ENCODE data around the gene CPAMD8.
A peak's percentile ranks its signal among the peaks of the same experiment; 100 is the strongest.

The CPAMD8 gene

DNA sequence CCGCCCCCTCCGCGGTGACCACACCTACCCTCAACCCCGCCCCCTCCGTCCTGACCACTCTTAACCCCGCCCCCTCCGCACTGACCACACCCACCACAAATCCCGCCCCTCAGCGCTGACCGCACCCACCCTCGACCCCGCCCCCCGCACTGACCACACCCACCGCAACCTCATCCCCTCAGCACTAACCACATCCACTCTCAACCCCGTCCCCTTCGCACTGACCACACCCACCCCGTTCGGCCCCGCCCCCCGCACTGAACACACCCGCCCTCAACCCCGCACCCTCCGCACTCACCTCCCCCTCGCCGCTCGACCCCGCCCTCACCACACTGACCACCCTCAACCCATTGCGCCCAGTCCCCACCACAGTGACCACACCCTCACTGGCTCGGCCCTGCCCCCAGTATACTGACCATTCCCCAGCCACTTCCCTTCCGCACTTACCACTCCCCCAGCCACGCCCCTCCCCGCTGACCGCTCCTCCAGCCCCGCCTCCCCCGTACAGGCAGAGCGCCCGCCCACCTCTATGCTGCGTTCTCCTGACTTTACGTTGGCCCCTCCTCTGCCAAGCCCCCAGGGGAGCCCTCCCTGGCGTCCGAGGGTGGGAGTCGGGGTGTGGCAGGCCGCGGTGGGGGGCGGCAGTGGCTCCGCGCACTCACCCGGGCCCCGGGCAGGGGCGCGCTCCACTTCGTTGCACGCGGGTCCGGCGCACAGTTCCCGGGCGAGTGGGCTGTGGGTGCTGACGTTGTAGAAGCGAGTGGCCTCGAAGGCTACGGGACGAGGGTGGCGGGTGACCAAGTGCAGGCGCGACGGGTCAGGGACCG, 129.4 kb downstream of the CPAMD8 start:
- H3K27me3 ChIP-seq (ENCODE audit: control insufficient read depth in 2 of 2, insufficient read depth in 2 of 2, low read length in 2 of 2), result no peaks in the 10 kb centered on the region
- no peaks in the 10 kb centered on the region for H3K9me3 ChIP-seq (ENCODE audit: control insufficient read depth in 2 of 2, low read length in 2 of 2)
- H3K27ac ChIP-seq (ENCODE audit: low read depth in 2 of 2, low read length in 2 of 2), result peak overlapping the region; percentile 78 to 87
- no peaks in the 10 kb centered on the region for H3K36me3 ChIP-seq (ENCODE audit: control insufficient read depth in 2 of 2, insufficient read depth in 2 of 2, low read length in 2 of 2)
- H3K9ac ChIP-seq (ENCODE audit: low read depth in 1 of 2, low read length in 2 of 2), result peak overlapping the region; percentile 24 to 69
- H3K4me1 ChIP-seq (ENCODE audit: control insufficient read depth in 2 of 2, insufficient read depth in 2 of 2, low read length in 2 of 2), result peaks cover 10 to 14% of the 10 kb centered on the region in 2 donors
- peak overlapping the region; percentile 57 to 66 for H3K4me3 ChIP-seq (ENCODE audit: low read length in 2 of 2)

DNA sequence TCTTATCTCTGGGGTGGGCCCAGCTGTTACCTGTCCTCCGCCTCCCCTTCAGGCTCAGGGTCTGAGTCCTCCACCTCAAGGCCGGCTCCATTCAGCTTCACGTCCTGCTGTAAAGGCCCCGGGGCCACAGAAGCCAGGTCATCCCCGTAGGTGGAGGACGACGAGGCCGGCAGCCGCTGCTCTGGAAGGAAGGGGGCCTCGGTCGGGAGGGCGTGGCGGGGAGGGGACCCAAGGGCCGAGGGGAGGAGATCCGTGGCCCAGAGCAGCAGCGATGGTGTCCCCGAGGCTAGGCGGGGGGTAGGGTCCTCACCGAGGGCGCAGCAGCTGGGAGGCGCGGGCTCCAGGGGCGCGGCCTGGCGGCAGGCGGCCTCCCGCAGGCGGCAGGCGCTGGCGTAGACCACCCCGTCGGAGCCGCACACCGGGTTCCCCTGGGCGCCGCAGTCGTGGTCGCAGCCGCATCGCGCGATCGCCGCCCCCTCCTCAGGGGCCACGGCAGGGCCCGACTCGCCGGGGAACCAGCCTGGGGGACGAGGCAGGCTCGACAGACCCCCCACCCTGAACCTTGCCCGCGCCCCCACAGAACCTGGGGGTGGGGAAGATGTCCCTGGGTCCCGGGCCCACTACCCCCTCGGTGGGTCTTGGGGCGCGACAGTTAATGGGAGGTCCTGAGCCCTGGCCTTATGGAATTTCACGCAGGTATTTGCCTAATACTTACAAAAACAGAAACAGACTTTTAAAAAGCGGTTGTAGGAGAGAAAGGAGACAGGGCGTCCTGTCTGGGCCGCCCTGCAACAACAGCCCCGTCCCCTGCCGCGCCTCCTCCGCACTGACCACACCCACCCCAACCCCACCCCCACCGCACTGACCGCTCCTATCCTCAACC, 130.2 kb downstream of the CPAMD8 start:
- peaks cover 12 to 14% of the 10 kb centered on the region in 2 donors for H3K4me1 ChIP-seq (ENCODE audit: control insufficient read depth in 2 of 2, insufficient read depth in 2 of 2, low read length in 2 of 2)
- H3K36me3 ChIP-seq (ENCODE audit: control insufficient read depth in 2 of 2, insufficient read depth in 2 of 2, low read length in 2 of 2), result no peaks in the 10 kb centered on the region
- H3K9me3 ChIP-seq (ENCODE audit: control insufficient read depth in 2 of 2, low read length in 2 of 2), result no peaks in the 10 kb centered on the region
- H3K27ac ChIP-seq (ENCODE audit: low read depth in 2 of 2, low read length in 2 of 2), result peak overlapping the region; percentile 76 to 84
- H3K4me3 ChIP-seq (ENCODE audit: low read length in 2 of 2), result peak overlapping the region; percentile 63 to 66
- H3K9ac ChIP-seq (ENCODE audit: low read depth in 1 of 2, low read length in 2 of 2), result peak overlapping the region; percentile 47 to 76
- no peaks in the 10 kb centered on the region for H3K27me3 ChIP-seq (ENCODE audit: control insufficient read depth in 2 of 2, insufficient read depth in 2 of 2, low read length in 2 of 2)

DNA sequence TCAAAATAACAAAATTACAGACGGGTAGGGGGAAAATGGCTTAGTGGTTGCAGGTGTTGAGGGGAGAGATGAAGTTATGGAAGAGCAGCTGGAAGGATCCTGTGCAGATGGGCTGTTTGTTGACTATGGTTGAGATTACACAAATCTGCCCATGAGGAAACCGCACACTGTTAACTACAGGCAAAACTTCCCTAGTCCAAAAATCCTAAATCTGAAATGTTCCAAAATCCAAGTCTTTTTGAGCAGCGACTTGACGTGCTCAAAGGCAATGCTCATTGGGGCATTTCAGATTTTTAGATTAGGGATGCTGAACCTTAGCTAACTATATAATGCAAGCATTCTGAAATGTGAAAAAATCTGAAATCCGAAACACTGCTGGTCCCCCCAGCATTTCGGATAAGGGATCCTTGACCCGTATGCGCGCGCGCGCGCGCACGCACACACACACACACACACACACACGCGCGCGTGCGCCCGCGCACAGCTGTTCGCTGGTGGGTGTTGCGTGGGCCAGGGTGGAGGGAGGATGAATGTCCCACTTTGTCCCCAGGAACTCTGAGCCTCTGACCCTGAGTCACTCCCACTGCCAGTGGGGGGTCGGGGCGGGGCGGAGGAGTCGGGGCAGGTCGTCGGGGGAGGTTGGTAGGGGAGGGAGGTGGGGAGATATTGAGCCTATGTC, 131.0 kb downstream of the CPAMD8 start:
- Histone ChIP-seq H3K4me1 (ENCODE audit: control insufficient read depth in 2 of 2, insufficient read depth in 2 of 2, low read length in 2 of 2) (peaks cover 12 to 14% of the 10 kb centered on the region in 2 donors), H3K9me3 (ENCODE audit: control insufficient read depth in 2 of 2, low read length in 2 of 2) (no peaks in the 10 kb centered on the region), H3K9ac (ENCODE audit: low read depth in 1 of 2, low read length in 2 of 2) (no peak overlapping the region), H3K27ac (ENCODE audit: low read depth in 2 of 2, low read length in 2 of 2) (peak overlapping the region; percentile 76 to 84), H3K4me3 (ENCODE audit: low read length in 2 of 2) (peak overlapping the region; percentile 52 to 66), H3K36me3 (ENCODE audit: control insufficient read depth in 2 of 2, insufficient read depth in 2 of 2, low read length in 2 of 2) (no peaks in the 10 kb centered on the region), H3K27me3 (ENCODE audit: control insufficient read depth in 2 of 2, insufficient read depth in 2 of 2, low read length in 2 of 2) (no peaks in the 10 kb centered on the region)

DNA sequence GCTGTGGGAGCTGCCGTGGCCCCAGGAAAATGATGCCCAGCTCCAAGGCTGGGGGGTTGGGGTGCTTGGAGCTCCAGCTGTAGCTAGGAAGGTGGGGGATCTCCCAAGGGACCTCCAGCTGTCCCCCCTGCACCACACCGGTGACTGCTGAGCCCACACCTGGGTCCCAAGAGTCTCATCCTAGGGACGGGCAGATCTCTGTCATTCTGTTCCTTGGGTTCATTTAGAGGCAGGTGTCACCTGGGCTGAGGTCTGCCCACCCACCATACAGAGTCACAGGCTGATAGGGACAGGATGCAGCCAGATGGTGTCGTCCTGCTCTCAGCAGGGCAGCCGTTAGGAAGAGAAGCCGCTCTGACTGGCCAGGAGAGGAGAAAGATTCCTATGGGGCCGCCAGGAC, 132.5 kb downstream of the CPAMD8 start:
- Histone ChIP-seq H3K9me3 (ENCODE audit: control insufficient read depth in 2 of 2, low read length in 2 of 2) (no peaks in the 10 kb centered on the region), H3K36me3 (ENCODE audit: control insufficient read depth in 2 of 2, insufficient read depth in 2 of 2, low read length in 2 of 2) (no peaks in the 10 kb centered on the region), H3K4me3 (ENCODE audit: low read length in 2 of 2) (no peak overlapping the region), H3K27me3 (ENCODE audit: control insufficient read depth in 2 of 2, insufficient read depth in 2 of 2, low read length in 2 of 2) (no peaks in the 10 kb centered on the region), H3K4me1 (ENCODE audit: control insufficient read depth in 2 of 2, insufficient read depth in 2 of 2, low read length in 2 of 2) (peaks cover 12 to 14% of the 10 kb centered on the region in 2 donors), H3K9ac (ENCODE audit: low read depth in 1 of 2, low read length in 2 of 2) (no peak overlapping the region), H3K27ac (ENCODE audit: low read depth in 2 of 2, low read length in 2 of 2) (peak overlapping the region in 1 of 2 donors; percentile 52)

DNA sequence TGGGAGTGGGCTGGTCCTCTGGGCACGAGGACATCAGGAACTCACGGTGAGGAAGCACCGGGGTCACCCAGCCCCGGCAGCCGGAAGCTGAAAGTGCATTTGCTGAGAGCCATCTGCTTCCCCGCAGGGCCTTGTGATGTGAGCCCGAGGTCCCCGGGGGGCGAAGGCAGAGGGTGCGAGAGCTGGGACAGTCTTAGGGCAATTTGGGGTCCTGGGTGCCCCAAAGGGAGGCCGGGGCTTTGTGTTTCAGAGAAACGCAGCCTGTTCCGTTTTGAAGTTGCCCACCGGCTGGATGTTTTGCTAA, 133.0 kb downstream of the CPAMD8 start:
- no peaks in the 10 kb centered on the region for H3K36me3 ChIP-seq (ENCODE audit: control insufficient read depth in 2 of 2, insufficient read depth in 2 of 2, low read length in 2 of 2)
- no peaks in the 10 kb centered on the region for H3K27me3 ChIP-seq (ENCODE audit: control insufficient read depth in 2 of 2, insufficient read depth in 2 of 2, low read length in 2 of 2)
- no peaks in the 10 kb centered on the region for H3K9me3 ChIP-seq (ENCODE audit: control insufficient read depth in 2 of 2, low read length in 2 of 2)
- no peak overlapping the region for H3K4me3 ChIP-seq (ENCODE audit: low read length in 2 of 2)
- H3K9ac ChIP-seq (ENCODE audit: low read depth in 1 of 2, low read length in 2 of 2), result no peak overlapping the region
- peaks cover 12 to 14% of the 10 kb centered on the region in 2 donors for H3K4me1 ChIP-seq (ENCODE audit: control insufficient read depth in 2 of 2, insufficient read depth in 2 of 2, low read length in 2 of 2)
- peak overlapping the region; percentile 7 to 52 for H3K27ac ChIP-seq (ENCODE audit: low read depth in 2 of 2, low read length in 2 of 2)

DNA sequence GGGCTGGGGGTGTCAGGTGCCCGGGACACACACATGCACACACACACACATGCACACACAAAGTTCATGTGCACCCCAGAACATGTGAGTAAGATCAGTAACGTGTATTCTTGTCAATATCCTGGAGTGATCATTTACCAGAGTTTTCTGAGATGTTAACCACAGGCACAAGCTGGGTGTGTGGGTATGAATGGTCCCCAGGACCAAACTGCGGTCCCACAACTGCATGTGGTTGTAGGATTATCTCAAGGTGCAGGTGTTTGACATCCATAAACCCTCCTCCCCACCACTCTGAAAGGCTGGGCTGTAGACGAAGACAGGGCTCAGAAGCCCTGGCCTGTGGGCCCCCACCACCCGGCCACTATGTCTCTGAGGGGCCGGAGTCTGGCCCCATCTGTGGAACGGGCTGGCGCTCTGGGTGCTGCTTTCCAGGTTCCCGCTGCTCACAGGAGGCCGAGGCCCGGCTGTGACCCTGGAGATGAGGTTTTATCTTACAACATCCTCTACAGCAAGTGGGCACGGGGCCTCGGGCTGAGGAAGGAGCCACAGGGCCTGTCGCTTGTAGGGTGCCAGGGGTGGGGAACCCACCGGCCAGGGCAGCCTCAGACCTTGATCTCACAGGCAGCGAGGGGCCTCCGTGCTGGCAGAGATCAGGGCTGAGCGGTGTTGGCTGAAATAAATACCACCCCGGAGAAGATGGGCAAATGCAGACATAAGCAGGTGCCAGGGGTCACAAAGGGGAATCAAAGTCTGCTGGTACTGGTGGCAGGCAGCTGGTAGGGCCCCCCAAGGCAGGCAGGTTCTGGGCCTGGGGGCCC, 133.5 kb downstream of the CPAMD8 start:
- Histone ChIP-seq H3K4me3 (ENCODE audit: low read length in 2 of 2) (no peak overlapping the region), H3K27ac (ENCODE audit: low read depth in 2 of 2, low read length in 2 of 2) (peak overlapping the region; percentile 7 to 52), H3K36me3 (ENCODE audit: control insufficient read depth in 2 of 2, insufficient read depth in 2 of 2, low read length in 2 of 2) (no peaks in the 10 kb centered on the region)

DNA sequence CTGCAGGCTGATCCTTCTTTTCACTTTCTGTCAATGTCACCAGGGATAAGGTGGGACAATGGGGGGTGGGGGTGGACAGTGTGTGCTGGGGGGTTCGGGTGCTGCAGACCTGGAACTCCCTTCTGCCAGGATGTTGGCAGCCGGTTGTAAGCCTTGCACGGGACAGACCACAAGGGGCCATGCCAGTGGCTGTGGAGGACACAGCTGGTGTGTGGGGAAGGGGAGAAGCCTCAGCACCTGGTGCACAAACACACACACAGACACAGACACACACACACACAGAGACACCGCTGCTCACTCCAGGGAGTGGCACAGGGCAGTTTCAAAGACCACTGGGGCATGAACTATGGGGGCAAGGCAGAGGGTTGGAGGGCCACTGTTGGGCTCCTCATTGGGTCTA, 134.2 kb downstream of the CPAMD8 start:
- Histone ChIP-seq H3K9me3 (ENCODE audit: control insufficient read depth in 2 of 2, low read length in 2 of 2) (no peaks in the 10 kb centered on the region), H3K27me3 (ENCODE audit: control insufficient read depth in 2 of 2, insufficient read depth in 2 of 2, low read length in 2 of 2) (no peaks in the 10 kb centered on the region), H3K27ac (ENCODE audit: low read depth in 2 of 2, low read length in 2 of 2) (no peak overlapping the region), H3K4me1 (ENCODE audit: control insufficient read depth in 2 of 2, insufficient read depth in 2 of 2, low read length in 2 of 2) (peaks cover 14 to 15% of the 10 kb centered on the region in 2 donors), H3K9ac (ENCODE audit: low read depth in 1 of 2, low read length in 2 of 2) (no peak overlapping the region), H3K36me3 (ENCODE audit: control insufficient read depth in 2 of 2, insufficient read depth in 2 of 2, low read length in 2 of 2) (no peaks in the 10 kb centered on the region), H3K4me3 (ENCODE audit: low read length in 2 of 2) (no peak overlapping the region)

More for the DNA sequence above, 133.5 kb downstream of the CPAMD8 start:
- Histone ChIP-seq H3K9ac (ENCODE audit: low read depth in 1 of 2, low read length in 2 of 2) (no peak overlapping the region), H3K9me3 (ENCODE audit: control insufficient read depth in 2 of 2, low read length in 2 of 2) (no peaks in the 10 kb centered on the region), H3K4me1 (ENCODE audit: control insufficient read depth in 2 of 2, insufficient read depth in 2 of 2, low read length in 2 of 2) (peaks cover 13 to 14% of the 10 kb centered on the region in 2 donors), H3K27me3 (ENCODE audit: control insufficient read depth in 2 of 2, insufficient read depth in 2 of 2, low read length in 2 of 2) (no peaks in the 10 kb centered on the region)

DNA sequence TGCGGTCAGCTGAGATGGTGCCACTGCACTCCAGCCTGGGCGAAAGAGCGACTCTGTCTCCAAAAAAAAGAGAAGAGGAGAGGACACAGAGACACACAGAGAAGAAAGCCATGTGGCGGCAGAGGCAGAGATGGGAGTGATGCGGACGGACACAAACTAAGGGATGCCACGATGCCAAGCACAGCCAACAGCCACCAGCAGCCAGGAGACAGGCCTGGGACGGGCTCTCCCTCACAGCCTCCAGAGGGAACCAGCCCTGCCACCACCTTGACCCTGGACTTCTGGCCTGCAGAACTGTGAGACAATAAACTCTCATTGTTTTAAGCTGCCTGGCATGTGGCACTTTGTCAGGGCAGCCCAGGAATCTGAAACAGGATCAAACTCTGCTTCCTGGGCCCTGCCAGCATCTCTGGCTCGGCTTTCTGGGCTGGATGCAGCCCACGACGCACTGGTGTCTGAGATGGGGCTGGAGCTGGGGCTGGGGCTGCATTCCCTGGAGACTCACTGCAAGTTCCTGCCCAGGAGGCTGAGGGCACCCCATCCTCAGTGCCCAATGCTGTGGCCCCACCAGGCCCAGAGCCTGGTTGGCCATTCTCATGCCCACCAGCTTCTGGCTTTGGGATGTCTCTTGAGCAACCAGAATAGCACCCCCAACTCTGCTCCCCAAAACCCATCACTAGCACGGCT, 134.8 kb downstream of the CPAMD8 start:
- Histone ChIP-seq H3K4me3 (ENCODE audit: low read length in 2 of 2) (no peak overlapping the region), H3K36me3 (ENCODE audit: control insufficient read depth in 2 of 2, insufficient read depth in 2 of 2, low read length in 2 of 2) (no peaks in the 10 kb centered on the region), H3K9ac (ENCODE audit: low read depth in 1 of 2, low read length in 2 of 2) (no peak overlapping the region), H3K4me1 (ENCODE audit: control insufficient read depth in 2 of 2, insufficient read depth in 2 of 2, low read length in 2 of 2) (peaks cover 14 to 15% of the 10 kb centered on the region in 2 donors), H3K9me3 (ENCODE audit: control insufficient read depth in 2 of 2, low read length in 2 of 2) (no peaks in the 10 kb centered on the region), H3K27me3 (ENCODE audit: control insufficient read depth in 2 of 2, insufficient read depth in 2 of 2, low read length in 2 of 2) (no peaks in the 10 kb centered on the region), H3K27ac (ENCODE audit: low read depth in 2 of 2, low read length in 2 of 2) (no peak overlapping the region)

Measured in mucosa of rectum (tissue), 2 donors.